ENCODE data around the gene BCLAF1. TPM values are rescaled to one million over a fixed set of nuclear protein-coding genes. Genes with fewer than 3 reads are reported as not detected.

Gene BCLAF1, protein sequence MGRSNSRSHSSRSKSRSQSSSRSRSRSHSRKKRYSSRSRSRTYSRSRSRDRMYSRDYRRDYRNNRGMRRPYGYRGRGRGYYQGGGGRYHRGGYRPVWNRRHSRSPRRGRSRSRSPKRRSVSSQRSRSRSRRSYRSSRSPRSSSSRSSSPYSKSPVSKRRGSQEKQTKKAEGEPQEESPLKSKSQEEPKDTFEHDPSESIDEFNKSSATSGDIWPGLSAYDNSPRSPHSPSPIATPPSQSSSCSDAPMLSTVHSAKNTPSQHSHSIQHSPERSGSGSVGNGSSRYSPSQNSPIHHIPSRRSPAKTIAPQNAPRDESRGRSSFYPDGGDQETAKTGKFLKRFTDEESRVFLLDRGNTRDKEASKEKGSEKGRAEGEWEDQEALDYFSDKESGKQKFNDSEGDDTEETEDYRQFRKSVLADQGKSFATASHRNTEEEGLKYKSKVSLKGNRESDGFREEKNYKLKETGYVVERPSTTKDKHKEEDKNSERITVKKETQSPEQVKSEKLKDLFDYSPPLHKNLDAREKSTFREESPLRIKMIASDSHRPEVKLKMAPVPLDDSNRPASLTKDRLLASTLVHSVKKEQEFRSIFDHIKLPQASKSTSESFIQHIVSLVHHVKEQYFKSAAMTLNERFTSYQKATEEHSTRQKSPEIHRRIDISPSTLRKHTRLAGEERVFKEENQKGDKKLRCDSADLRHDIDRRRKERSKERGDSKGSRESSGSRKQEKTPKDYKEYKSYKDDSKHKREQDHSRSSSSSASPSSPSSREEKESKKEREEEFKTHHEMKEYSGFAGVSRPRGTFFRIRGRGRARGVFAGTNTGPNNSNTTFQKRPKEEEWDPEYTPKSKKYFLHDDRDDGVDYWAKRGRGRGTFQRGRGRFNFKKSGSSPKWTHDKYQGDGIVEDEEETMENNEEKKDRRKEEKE
- total RNA-seq, result 53.2 TPM
- long read RNA-seq, full-length matches to known transcripts, result 14 of 21 reads
- long read RNA-seq, partial matches to known transcripts, result 4 of 21 reads
- long read RNA-seq, other reads (novel, unspliced or antisense), result 3 of 21 reads

DNA sequence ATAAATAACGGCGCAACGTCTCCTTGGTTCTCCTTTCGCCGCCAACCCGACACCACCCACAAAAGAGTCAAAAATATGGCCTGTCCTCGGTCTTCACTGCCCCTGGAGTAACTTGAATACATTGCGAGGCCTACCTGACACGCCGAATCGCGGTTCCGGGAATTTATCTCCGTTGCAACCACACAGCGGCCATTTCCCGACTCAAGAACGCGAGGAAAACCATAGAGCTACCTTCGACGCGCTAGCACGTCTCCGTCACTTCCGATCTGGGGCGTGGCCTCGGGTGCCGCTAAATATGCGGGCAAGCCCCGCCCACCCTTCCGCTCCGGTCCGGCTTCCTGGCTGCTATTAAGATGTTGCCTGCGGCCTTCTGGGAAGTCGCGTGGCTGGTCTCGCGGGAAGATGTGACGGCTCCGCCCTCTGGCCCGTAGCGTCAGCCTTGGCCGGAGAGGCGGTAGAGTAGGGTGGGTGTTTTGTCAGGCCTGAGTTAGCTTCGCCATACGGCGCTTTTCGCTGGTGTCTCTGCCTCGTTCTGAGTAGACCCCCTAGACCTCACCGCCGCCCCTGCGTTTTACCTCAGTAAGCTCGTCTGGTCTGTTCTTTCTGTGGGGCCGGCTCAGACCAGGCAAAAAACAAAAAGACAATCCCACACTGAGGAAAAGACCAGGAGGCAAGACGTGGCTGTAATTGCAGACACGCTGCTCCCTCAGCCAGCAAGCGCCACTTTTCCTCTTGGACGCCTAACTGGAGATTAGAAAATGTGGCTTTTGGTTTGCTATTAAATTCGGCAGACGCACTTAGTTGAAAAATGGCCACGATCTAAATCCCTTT, at the start of gene BCLAF1:
TSS of gene BCLAF1 (minus strand) at position 268 of the 831 bp plus-strand sequence. CDS start 9,980 bp downstream, outside the sequence.
- DNase-seq, result peak; percentile 100
- Histone ChIP-seq H3K27ac (replicated peaks) (peak within 1 kb of the TSS; percentile 100), H3K4me3 (peak within 1 kb of the TSS; percentile 96), H3K9me3 (replicated peaks) (no peaks in the 10 kb centered on the region), H3K27me3 (ENCODE audit: low read depth) (no peaks in the 10 kb centered on the region), H3K4me1 (peaks cover 61% of the 10 kb centered on the region), H3K36me3 (no peaks in the 10 kb centered on the region)
- TF ChIP-seq, protein P1, sequence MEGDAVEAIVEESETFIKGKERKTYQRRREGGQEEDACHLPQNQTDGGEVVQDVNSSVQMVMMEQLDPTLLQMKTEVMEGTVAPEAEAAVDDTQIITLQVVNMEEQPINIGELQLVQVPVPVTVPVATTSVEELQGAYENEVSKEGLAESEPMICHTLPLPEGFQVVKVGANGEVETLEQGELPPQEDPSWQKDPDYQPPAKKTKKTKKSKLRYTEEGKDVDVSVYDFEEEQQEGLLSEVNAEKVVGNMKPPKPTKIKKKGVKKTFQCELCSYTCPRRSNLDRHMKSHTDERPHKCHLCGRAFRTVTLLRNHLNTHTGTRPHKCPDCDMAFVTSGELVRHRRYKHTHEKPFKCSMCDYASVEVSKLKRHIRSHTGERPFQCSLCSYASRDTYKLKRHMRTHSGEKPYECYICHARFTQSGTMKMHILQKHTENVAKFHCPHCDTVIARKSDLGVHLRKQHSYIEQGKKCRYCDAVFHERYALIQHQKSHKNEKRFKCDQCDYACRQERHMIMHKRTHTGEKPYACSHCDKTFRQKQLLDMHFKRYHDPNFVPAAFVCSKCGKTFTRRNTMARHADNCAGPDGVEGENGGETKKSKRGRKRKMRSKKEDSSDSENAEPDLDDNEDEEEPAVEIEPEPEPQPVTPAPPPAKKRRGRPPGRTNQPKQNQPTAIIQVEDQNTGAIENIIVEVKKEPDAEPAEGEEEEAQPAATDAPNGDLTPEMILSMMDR (IDR thresholded peaks at IDR 0.05; ENCODE audit: borderline replicate concordance), result no peak
- intact Hi-C loops (cut with micrococcal nuclease), result no loop called here

DNA sequence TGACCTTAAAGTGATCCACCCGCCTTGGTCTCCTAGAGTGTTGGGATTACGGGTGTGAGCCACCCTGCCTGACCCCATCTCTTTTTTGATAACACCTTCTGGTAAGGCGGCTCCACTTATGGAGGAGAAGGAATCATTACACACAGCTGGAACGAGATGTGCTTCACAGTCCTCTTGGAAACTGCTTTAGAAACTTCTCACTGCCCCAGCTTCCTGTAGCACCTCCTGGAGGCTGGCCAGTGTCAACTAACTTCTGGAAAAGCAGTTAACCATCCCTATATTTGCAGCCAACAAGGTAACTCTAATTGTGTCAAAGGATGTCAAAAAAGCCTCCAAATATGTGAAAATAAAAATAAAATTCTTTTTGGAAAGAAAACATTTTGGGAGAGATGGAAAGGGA, 48.8 kb upstream of the BCLAF1 start:
- H3K9me3 ChIP-seq (replicated peaks), result no peaks in the 10 kb centered on the region
- no peaks in the 10 kb centered on the region for H3K27me3 ChIP-seq (ENCODE audit: low read depth)
- no peak for DNase-seq
- H3K36me3 ChIP-seq, result no peaks in the 10 kb centered on the region
- intact Hi-C loops (cut with micrococcal nuclease), result no loop called here
- H3K27ac ChIP-seq (replicated peaks), result no peak overlapping the region
- no peak overlapping the region for H3K4me3 ChIP-seq
- TF ChIP-seq, protein P1 (IDR thresholded peaks at IDR 0.05; ENCODE audit: borderline replicate concordance), result no peak
- H3K4me1 ChIP-seq, result no peaks in the 10 kb centered on the region

DNA sequence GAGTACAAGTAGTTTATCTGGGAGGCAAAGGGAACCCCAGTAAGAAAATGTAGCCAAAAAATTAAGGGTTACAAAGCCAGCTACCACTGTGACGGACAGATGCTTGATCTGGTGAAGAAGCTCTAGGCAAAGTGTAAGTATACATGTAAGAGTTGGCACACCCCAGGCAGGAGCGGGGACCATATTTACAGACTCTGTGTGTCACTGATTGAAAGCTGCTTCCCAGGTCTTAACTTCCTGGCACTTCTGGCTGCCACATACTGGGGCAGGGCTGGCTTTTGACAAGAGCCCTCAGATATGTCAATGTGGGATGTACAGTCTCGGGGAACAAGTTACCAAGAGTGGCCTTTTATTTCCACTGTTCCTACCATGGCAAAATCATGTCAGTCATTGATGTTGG, 48.0 kb upstream of the BCLAF1 start:
- TF ChIP-seq, protein P1 (IDR thresholded peaks at IDR 0.05; ENCODE audit: borderline replicate concordance), result no peak
- no peak overlapping the region for H3K4me3 ChIP-seq
- no peak overlapping the region for H3K27ac ChIP-seq (replicated peaks)
- H3K9me3 ChIP-seq (replicated peaks), result no peaks in the 10 kb centered on the region
- DNase-seq, result no peak
- H3K36me3 ChIP-seq, result no peaks in the 10 kb centered on the region
- peaks cover 4% of the 10 kb centered on the region for H3K27me3 ChIP-seq (ENCODE audit: low read depth)
- H3K4me1 ChIP-seq, result no peaks in the 10 kb centered on the region
- intact Hi-C loops (cut with micrococcal nuclease), result no loop called here

DNA sequence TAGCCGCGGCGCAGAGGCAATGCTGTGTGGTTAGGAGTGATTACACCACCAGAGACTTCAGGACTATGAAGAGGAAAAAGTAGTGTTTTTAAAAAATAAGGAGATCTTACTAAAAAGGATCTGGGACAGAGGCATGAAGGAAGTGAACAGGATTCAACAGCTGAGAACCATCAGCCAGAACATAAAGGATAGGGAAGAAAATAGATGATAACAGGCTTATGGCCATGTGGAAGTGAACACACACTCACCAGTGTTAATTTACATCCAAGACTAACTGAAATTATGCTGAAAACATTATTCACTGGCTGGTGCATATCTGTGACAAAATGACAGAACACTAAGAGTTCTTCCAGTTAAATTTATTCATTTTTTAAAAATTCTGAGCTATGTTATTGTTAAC, 47.5 kb upstream of the BCLAF1 start:
- Histone ChIP-seq H3K27ac (replicated peaks) (no peak overlapping the region), H3K4me1 (no peaks in the 10 kb centered on the region), H3K9me3 (replicated peaks) (no peaks in the 10 kb centered on the region), H3K4me3 (no peak overlapping the region), H3K27me3 (ENCODE audit: low read depth) (peaks cover 9% of the 10 kb centered on the region), H3K36me3 (no peaks in the 10 kb centered on the region)
- no peak for DNase-seq
- TF ChIP-seq, protein P1 (IDR thresholded peaks at IDR 0.05; ENCODE audit: borderline replicate concordance), result no peak
- intact Hi-C loops (cut with micrococcal nuclease), result no loop called here
